Heart right ventricle (tissue), 16 donors: ENCODE data around the gene DOCK8. TPM values are rescaled to one million over a fixed set of nuclear protein-coding genes. Genes with fewer than 3 reads are reported as not detected.
A peak's percentile ranks its signal among the peaks of the same experiment; 100 is the strongest.

ENCODE experiments used
- ATAC-seq, 8 donors: fragments of 200-7000 bp; cut with Tn5 transposase; one replicate each; pipeline ENCODE4 v1.9.1; 2020; ENCODE audit warnings: mild to moderate bottlenecking in 8 of 8, moderate library complexity in 8 of 8, moderate number of reproducible peaks in 1 of 8
- DNase-seq, 2 donors: peaks; one replicate each; pipeline ENCODE4 v3.0.0-alpha.2; 2020
- H3K27ac ChIP-seq, 10 donors: fragments of 200-600 bp; sonication (generic) in 2 of 10; one replicate each; pipeline versions ENCODE4 v1.5.0 to v1.8.0; 2020 to 2022; ENCODE audit warnings: mild to moderate bottlenecking in 3 of 10
- H3K27me3 ChIP-seq, 7 donors: fragments of 200-600 bp; one replicate each; pipeline ENCODE4 v1.8.0; 2021 to 2022; ENCODE audit warnings: mild to moderate bottlenecking in 2 of 7
- H3K36me3 ChIP-seq, 9 donors: fragments of 200-600 bp; sonication (generic) in 1 of 9; one replicate each; pipeline versions ENCODE4 v1.5.0 to v1.8.0; 2020 to 2022; ENCODE audit warnings: mild to moderate bottlenecking in 2 of 9
- H3K4me1 ChIP-seq, 9 donors: fragments of 200-600 bp; sonication (generic) in 1 of 9; one replicate each; pipeline versions ENCODE4 v1.5.0 to v1.8.0; 2020 to 2022; ENCODE audit warnings: mild to moderate bottlenecking in 4 of 9
- H3K4me3 ChIP-seq, 10 donors: fragments of 200-600 bp; sonication (generic) in 2 of 10; one replicate each; pipeline versions ENCODE4 v1.5.0 to v1.8.0; 2020 to 2022; ENCODE audit warnings: mild to moderate bottlenecking in 7 of 10, moderate library complexity in 2 of 10
- H3K9me3 ChIP-seq, 11 donors: fragments of 200-600 bp in 10 of 11; sonication (generic) in 2 of 11; one replicate each; pipeline versions ENCODE4 v1.5.0 to v1.8.0; 2013 to 2022; ENCODE audit warnings: mild to moderate bottlenecking in 2 of 11, control low read depth in 1 of 11, moderate library complexity in 1 of 11
- WGBS, 2 donors: extraction: QIAGEN DNeasy Blood & Tissue Kit; methylation state at CpG; one replicate each; pipeline ENCODE4 v1.1.7; 2013; ENCODE audit warnings: inconsistent platforms in 1 of 2; 5-methylcytosine and 5-hydroxymethylcytosine counted together
- intact Hi-C, 10 donors: fragments of 100-400 bp; cut with DNase I; formaldehyde crosslinking; loops; one replicate each; pipeline versions ENCODE4 v1.11.1 to v1.14.2; 2022
- polyA plus RNA-seq, 2 donors: library from polyadenylated mRNA; stranded (reverse); fragments of 200-250 nt; gene quantifications; one replicate each; pipeline ENCODE4 v1.2.3, GENCODE V29; 2013
- total RNA-seq, 10 donors: library from RNA; stranded (reverse); fragmentation: NEBNext Ultra II Directional in 3 of 10; extraction: Animal tissue kit (Norgen Biotek cat#: 25700) in 3 of 10; gene quantifications; one replicate each; pipeline versions ENCODE4 v1.2.1 to v1.2.4, GENCODE V29; 2021 to 2023
- TF ChIP-seq, protein P1 (sequence below), 9 donors: fragments of 200-600 bp; sonication (generic) in 2 of 9; IDR thresholded peaks; one replicate each; pipeline versions ENCODE4 v1.5.0 to v1.8.0; 2021 to 2022; ENCODE audit warnings: antibody characterized with exemption in 9 of 9, mild to moderate bottlenecking in 5 of 9, moderate library complexity in 1 of 9
- donor health status: Arrhythmogenic right ventricular cardiomyopathy.
- donor health status: ischemic (EF 13 %, LVEDD 7.1; RV severe dilation, severe dysfunction).
- donor health status: healthy with polysubstance abuse.
- donor health status: DM: no; HTN: yes; CAD: no.
- donor health status: DM: no; HTN: no; CAD: no.
- donor health status: ischemic (EF 25% LVEDD 6.9; RV normal size, moderate dysfunction).
- donor health status: ischemic (EF 25% LVEDD 5.7; RV mildly dilated, moderate dysfunction).
- donor health status: healthy.
- donor health status: DM: yes; HTN: yes; CAD: no.
- donor health status: Ischemic cardiomyopathy.
- donor health status: ischemic (EF 35%, LVEDD 5.7; RV mildly dilated, moderate dysfunction).
- donor health status: nonischemic (EF 11% LVEDD 7.7; RV severe dilation, severe dysfunction).
- donor health status: DM: yes; HTN: yes; CAD: no.
- donor health status: PGD.
- donor health status: ischemic (EF 29% LVEDD 5.4; RV normal size, mild dysfunction).
- donor health status: nonischemic (EF 23%, LVEDD 6.1; RV moderate dilation, normal function).

The DOCK8 gene
- total and polyA plus RNA-seq, 12 donors: 0.83 to 24.3 (median 2.7) TPM

DNA sequence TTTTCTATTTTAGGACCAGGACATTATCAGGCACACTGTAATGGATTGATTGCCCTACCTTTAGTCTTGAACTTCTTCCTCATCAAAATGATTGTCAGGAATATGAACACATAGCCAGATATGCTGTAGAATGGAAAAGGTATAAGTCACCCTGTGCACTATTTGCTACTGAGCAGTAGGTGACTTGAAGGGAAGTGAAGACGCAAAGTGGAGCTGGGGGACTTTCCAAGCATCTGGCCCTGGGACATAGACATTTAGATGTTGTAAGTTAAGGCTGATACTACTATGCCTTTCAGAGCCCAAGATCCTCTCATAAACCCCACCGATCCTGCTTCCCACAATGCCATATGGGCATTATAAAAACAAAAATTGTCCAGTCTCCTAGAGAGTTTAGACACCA lies 174.5 kb downstream of the DOCK8 start:
- H3K9me3 ChIP-seq: no peaks in the 10 kb centered on the region
- no peaks in the 10 kb centered on the region for H3K4me1 ChIP-seq
- WGBS, 2 donors: 89 to 93% methylated on average over 2 of the region's 2 CpGs
- intact Hi-C loops: loop anchor here in 8 of 10 donors (5.0 to 10.0 kb wide), 6 partner anchors 226 to 618 kb away; no protein-coding TSS in a partner anchor
- H3K4me3 ChIP-seq: no peak overlapping the region
- H3K36me3 ChIP-seq: peaks cover 0 to 98% (median 0%) of the 10 kb centered on the region in 9 donors
- ATAC-seq: no peak
- no peaks in the 10 kb centered on the region for H3K27me3 ChIP-seq
- TF ChIP-seq, protein P1, sequence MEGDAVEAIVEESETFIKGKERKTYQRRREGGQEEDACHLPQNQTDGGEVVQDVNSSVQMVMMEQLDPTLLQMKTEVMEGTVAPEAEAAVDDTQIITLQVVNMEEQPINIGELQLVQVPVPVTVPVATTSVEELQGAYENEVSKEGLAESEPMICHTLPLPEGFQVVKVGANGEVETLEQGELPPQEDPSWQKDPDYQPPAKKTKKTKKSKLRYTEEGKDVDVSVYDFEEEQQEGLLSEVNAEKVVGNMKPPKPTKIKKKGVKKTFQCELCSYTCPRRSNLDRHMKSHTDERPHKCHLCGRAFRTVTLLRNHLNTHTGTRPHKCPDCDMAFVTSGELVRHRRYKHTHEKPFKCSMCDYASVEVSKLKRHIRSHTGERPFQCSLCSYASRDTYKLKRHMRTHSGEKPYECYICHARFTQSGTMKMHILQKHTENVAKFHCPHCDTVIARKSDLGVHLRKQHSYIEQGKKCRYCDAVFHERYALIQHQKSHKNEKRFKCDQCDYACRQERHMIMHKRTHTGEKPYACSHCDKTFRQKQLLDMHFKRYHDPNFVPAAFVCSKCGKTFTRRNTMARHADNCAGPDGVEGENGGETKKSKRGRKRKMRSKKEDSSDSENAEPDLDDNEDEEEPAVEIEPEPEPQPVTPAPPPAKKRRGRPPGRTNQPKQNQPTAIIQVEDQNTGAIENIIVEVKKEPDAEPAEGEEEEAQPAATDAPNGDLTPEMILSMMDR (IDR thresholded peaks at IDR 0.05): no peak
- no peak overlapping the region for H3K27ac ChIP-seq
- DNase-seq: no peak

- intact Hi-C loops: loop anchor here in 9 of 10 donors (5.0 to 10.0 kb wide), 6 partner anchors 225 to 618 kb away; no protein-coding TSS in a partner anchor
- H3K27me3 ChIP-seq: no peaks in the 10 kb centered on the region
- no peaks in the 10 kb centered on the region for H3K9me3 ChIP-seq
- H3K27ac ChIP-seq: no peak overlapping the region
- ATAC-seq (no peak), DNase-seq (no peak)
- WGBS, 2 donors: 95 to 96% methylated on average over 7 of the region's 7 CpGs
- TF ChIP-seq, protein P1 (IDR thresholded peaks at IDR 0.05): no peak
- peaks cover 0 to 99% (median 0%) of the 10 kb centered on the region in 9 donors for H3K36me3 ChIP-seq
- H3K4me3 ChIP-seq: no peak overlapping the region
- no peaks in the 10 kb centered on the region for H3K4me1 ChIP-seq
Observed at GRCh38 chr9:389758-390157, 175.1 kb downstream of the DOCK8 start.

- intact Hi-C loops: loop anchor here in 1 of 10 donors (10.0 kb wide), 1 partner anchor 413 kb away; no protein-coding TSS in a partner anchor
- H3K9me3 ChIP-seq: no peaks in the 10 kb centered on the region
- H3K4me3 ChIP-seq: no peak overlapping the region
- DNase-seq (no peak), ATAC-seq (no peak)
- no peaks in the 10 kb centered on the region for H3K4me1 ChIP-seq
- 94 to 95% methylated on average over 2 of the region's 2 CpGs for WGBS, 2 donors
- H3K36me3 ChIP-seq: peaks cover 0 to 99% (median 0%) of the 10 kb centered on the region in 9 donors
- H3K27ac ChIP-seq: no peak overlapping the region
- TF ChIP-seq, protein P1 (IDR thresholded peaks at IDR 0.05): no peak
- no peaks in the 10 kb centered on the region for H3K27me3 ChIP-seq
Observed at GRCh38 chr9:392077-392804, 177.6 kb downstream of the DOCK8 start.

GRCh38 chr9:394347-395052 lies 179.8 kb downstream of the DOCK8 start:
- H3K4me3 ChIP-seq: no peak overlapping the region
- 85 to 88% methylated on average over 3 of the region's 3 CpGs for WGBS, 2 donors
- TF ChIP-seq, protein P1 (IDR thresholded peaks at IDR 0.05): no peak
- intact Hi-C loops: loop anchor here in 1 of 10 donors (10.0 kb wide), 1 partner anchor 410 kb away; no protein-coding TSS in a partner anchor
- no peaks in the 10 kb centered on the region for H3K9me3 ChIP-seq
- H3K27ac ChIP-seq: no peak overlapping the region
- ATAC-seq: peak in 1 of 8 donors; percentile 33
- H3K36me3 ChIP-seq: peaks cover 0 to 99% (median 0%) of the 10 kb centered on the region in 9 donors
- no peaks in the 10 kb centered on the region for H3K27me3 ChIP-seq
- no peaks in the 10 kb centered on the region for H3K4me1 ChIP-seq
- no peak for DNase-seq
